Measurements from ENCODE around the gene TXLNB. TPM values are rescaled to one million over a fixed set of nuclear protein-coding genes. Genes with fewer than 3 reads are reported as not detected.

Gene TXLNB
- total RNA-seq, 1 experiment from 2014 or later, result not detected

GRCh38 chr6:139285590-139285989 lies 6.2 kb downstream of the TXLNB start:
- H3K36me3 ChIP-seq (ENCODE audit: control insufficient read depth, insufficient read depth, low read length), result no peaks in the 10 kb centered on the region
- H3K27me3 ChIP-seq (ENCODE audit: control insufficient read depth, insufficient read depth, low read length), result no peaks in the 10 kb centered on the region
- H3K27ac ChIP-seq (ENCODE audit: low read length), result no peak overlapping the region
- CTCF ChIA-PET, result no interaction called here
- no peaks in the 10 kb centered on the region for H3K9me3 ChIP-seq (ENCODE audit: control insufficient read depth, insufficient read depth, low read depth, low read length)
- TF ChIP-seq SIN3A (IDR thresholded peaks at IDR 0.05; ENCODE audit: borderline replicate concordance, insufficient read depth, low read depth, low read length), result no peak
- no peak for TF ChIP-seq REST (IDR thresholded peaks at IDR 0.05; ENCODE audit: insufficient read depth in 1 of 2, low read depth in 2 of 2, low read length in 1 of 2)
- in situ Hi-C loops (cut with HindIII; ENCODE audit: low pct_unique_long_range_greater_than_20kb, low sequenced_read_pairs) (no loop called here), intact Hi-C loops (cut with micrococcal nuclease; ENCODE audit: unreplicated experiment) (no loop called here)
- ATAC-seq (no peak), DNase-seq (ENCODE audit: low read depth, low spot score) (no peak)
- H3K4me3 ChIP-seq (ENCODE audit: low read depth in 2 of 2, low read length in 2 of 2), result no peak overlapping the region
- BruUV-seq (replicated peaks), result no TSS peak
- H3K4me1 ChIP-seq (ENCODE audit: control insufficient read depth, insufficient read depth, low read length), result no peaks in the 10 kb centered on the region
- POLR2A ChIA-PET, result no interaction called here

- Histone ChIP-seq H3K4me1 (ENCODE audit: control insufficient read depth, insufficient read depth, low read length) (no peaks in the 10 kb centered on the region), H3K27ac (ENCODE audit: low read length) (no peak overlapping the region), H3K9me3 (ENCODE audit: control insufficient read depth, insufficient read depth, low read depth, low read length) (no peaks in the 10 kb centered on the region), H3K4me3 (ENCODE audit: low read depth in 2 of 2, low read length in 2 of 2) (no peak overlapping the region), H3K36me3 (ENCODE audit: control insufficient read depth, insufficient read depth, low read length) (no peaks in the 10 kb centered on the region), H3K27me3 (ENCODE audit: control insufficient read depth, insufficient read depth, low read length) (no peaks in the 10 kb centered on the region)
- intact Hi-C loops (cut with micrococcal nuclease; ENCODE audit: unreplicated experiment) (no loop called here), in situ Hi-C loops (cut with HindIII; ENCODE audit: low pct_unique_long_range_greater_than_20kb, low sequenced_read_pairs) (no loop called here)
- TF ChIP-seq SIN3A (IDR thresholded peaks at IDR 0.05; ENCODE audit: borderline replicate concordance, insufficient read depth, low read depth, low read length) (no peak), REST (IDR thresholded peaks at IDR 0.05; ENCODE audit: insufficient read depth in 1 of 2, low read depth in 2 of 2, low read length in 1 of 2) (no peak), POLR2AphosphoS5 (IDR thresholded peaks at IDR 0.05; ENCODE audit: low read depth, low read length) (no peak), CTCF (IDR thresholded peaks at IDR 0.05) (no peak), TCF7L2 (IDR thresholded peaks at IDR 0.05; ENCODE audit: low read depth, low read length) (no peak)
- DNase-seq (ENCODE audit: low read depth, low spot score), result no peak
- ChIA-PET POLR2A (no interaction called here), CTCF (no interaction called here)
- ATAC-seq, result no peak
- no TSS peak for BruUV-seq (replicated peaks)
Measured at GRCh38 chr6:139284789-139285188, 7.0 kb downstream of the TXLNB start.
